ENCODE results near the gene TOMM20.
"Not testable (repeated sequence)": the region's sequence is repeated elsewhere in the genome, so short reads cannot be mapped to it uniquely, and the experiment has no call there.

Gene TOMM20

GRCh38 chr1:235095938-235096562, 32.6 kb downstream of the TOMM20 start:
- no peaks in the 10 kb centered on the region for H3K79me2 ChIP-seq (ENCODE audit: control insufficient read depth, low read length)
- peaks cover 7% of the 10 kb centered on the region for H3K27me3 ChIP-seq (ENCODE audit: control insufficient read depth, low read length)
- H3K27ac ChIP-seq (ENCODE audit: low read depth, low read length): no peak overlapping the region
- H3K4me3 ChIP-seq (ENCODE audit: low read length): no peak overlapping the region
- H3K4me2 ChIP-seq (ENCODE audit: low read length): no peak overlapping the region
- H3K9me3 ChIP-seq (ENCODE audit: control insufficient read depth, insufficient read depth, low read length): no peaks in the 10 kb centered on the region
- TF ChIP-seq CTCF (IDR thresholded peaks at IDR 0.05; ENCODE audit: low read depth, low read length, poor library complexity, severe bottlenecking): no peak
- TF ChIP-seq EZH2phosphoT487 (IDR thresholded peaks at IDR 0.05; ENCODE audit: borderline replicate concordance, low read length): no peak
- no peaks in the 10 kb centered on the region for H3F3A ChIP-seq (ENCODE audit: control insufficient read depth, insufficient read depth)
- H4K20me1 ChIP-seq (ENCODE audit: control insufficient read depth, insufficient read depth, low read depth, low read length): no peaks in the 10 kb centered on the region
- no peaks in the 10 kb centered on the region for H3K9me2 ChIP-seq (replicated peaks; ENCODE audit: control insufficient read depth, low read length)
- no peaks in the 10 kb centered on the region for H3K36me3 ChIP-seq (ENCODE audit: control insufficient read depth, low read length)
- H3K4me1 ChIP-seq (ENCODE audit: control insufficient read depth, low read length): peaks cover 20% of the 10 kb centered on the region

DNA sequence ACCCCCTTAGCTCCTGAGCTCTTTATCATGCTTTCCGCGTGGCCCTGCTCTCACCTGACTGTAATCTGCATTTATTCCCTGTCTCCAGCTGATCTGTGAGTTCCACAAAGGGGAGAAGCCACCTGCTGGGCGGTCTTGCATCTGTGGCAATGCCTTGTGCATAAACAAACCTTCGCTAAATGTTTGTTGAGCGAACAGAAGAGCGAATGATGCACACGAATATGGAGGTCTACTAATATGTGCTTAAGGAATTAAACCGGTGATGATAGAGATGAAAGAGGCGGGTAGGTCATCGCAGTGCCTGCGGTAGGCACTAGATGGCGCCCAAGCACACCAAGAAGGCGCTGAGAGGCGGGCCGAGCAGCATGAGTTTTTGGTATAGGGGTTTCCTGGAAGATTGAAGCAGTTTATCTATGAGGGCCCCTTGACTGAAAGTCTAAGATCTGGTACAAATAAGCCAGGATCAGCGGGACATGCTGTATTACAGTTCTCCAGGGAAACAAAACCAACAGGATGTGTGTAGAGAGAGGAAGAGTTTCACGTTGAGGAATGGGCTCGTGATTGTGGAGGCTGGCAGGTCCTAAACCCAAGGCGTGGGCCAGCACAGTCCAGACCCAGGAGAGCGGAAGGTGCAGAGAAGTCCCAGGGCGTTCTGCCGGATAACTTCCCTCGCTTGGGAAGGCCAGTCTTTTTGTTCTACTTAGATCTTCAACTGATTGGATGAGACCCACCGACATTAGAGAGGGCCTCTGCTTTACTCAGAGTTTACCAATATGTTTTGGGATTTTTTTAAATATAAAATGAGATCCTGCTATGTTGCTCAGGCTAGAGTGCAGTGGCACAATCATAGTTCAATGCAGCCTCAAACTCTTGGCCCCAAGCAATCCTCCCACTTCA, 34.7 kb downstream of the TOMM20 start:
- H3K36me3 ChIP-seq (ENCODE audit: control insufficient read depth, low read length): no peaks in the 10 kb centered on the region
- no peaks in the 10 kb centered on the region for H3K79me2 ChIP-seq (ENCODE audit: control insufficient read depth, low read length)
- H3K4me1 ChIP-seq (ENCODE audit: control insufficient read depth, low read length): 0 out of 2 replicates have a peak, but pooled peaks cover 3% of the 10 kb centered on the region
- no peak overlapping the region for H3K27ac ChIP-seq (ENCODE audit: low read depth, low read length)
- no peaks in the 10 kb centered on the region for H4K20me1 ChIP-seq (ENCODE audit: control insufficient read depth, insufficient read depth, low read depth, low read length)
- H3K4me3 ChIP-seq (ENCODE audit: low read length): no peak overlapping the region
- peaks cover 7% of the 10 kb centered on the region for H3K27me3 ChIP-seq (ENCODE audit: control insufficient read depth, low read length)
- H3K9me2 ChIP-seq (replicated peaks; ENCODE audit: control insufficient read depth, low read length): no peaks in the 10 kb centered on the region
- TF ChIP-seq CTCF (IDR thresholded peaks at IDR 0.05; ENCODE audit: low read depth, low read length, poor library complexity, severe bottlenecking): peak; percentile 94
- TF ChIP-seq EZH2phosphoT487 (IDR thresholded peaks at IDR 0.05; ENCODE audit: borderline replicate concordance, low read length): no peak
- H3K9me3 ChIP-seq (ENCODE audit: control insufficient read depth, insufficient read depth, low read length): no peaks in the 10 kb centered on the region
- no peaks in the 10 kb centered on the region for H3F3A ChIP-seq (ENCODE audit: control insufficient read depth, insufficient read depth)
- H3K4me2 ChIP-seq (ENCODE audit: low read length): no peak overlapping the region

DNA sequence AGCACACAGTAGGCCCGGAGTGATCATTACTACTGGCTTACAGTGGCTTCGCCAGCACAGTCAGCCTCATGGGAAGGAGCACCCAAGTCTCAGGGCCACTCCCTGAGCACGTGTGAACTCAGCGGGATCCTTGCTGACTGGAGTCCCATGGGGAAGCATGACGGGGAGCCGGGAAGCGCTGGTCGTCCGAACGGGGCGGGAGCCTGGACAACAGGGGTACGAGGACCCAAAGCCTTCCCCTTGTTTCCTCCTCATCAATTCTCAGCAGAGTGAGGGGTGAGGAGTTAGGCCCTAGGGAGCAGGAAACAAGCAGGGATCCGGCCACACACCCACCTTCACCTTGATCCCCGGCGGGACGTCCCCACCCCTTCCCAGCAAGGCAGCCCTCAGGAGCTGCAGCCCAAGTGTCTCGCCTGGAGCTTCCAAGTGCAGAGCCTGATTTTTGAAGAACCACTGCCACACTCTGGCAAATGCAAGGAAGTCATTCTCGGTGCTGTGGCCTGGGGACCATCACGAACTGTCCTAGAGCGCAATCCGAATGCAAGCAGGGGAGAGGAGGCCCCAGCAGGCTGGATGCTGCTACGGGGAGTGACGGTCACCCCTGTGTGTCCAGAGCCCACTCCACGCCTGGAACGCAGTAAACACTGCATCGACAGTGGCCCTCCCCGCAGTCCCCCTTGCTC, 35.5 kb downstream of the TOMM20 start:
- no peaks in the 10 kb centered on the region for H4K20me1 ChIP-seq (ENCODE audit: control insufficient read depth, insufficient read depth, low read depth, low read length)

GRCh38 chr1:235092415-235092814, 36.2 kb downstream of the TOMM20 start:
- H3K9me3 ChIP-seq (ENCODE audit: control insufficient read depth, insufficient read depth, low read length); H3K4me1 ChIP-seq (ENCODE audit: control insufficient read depth, low read length): not testable (repeated sequence)

More for the DNA sequence above, 35.5 kb downstream of the TOMM20 start:
- Histone ChIP-seq H3K9me3 (ENCODE audit: control insufficient read depth, insufficient read depth, low read length) (no peaks in the 10 kb centered on the region), H3K4me1 (ENCODE audit: control insufficient read depth, low read length) (0 out of 2 replicates have a peak, but pooled peaks cover 3% of the 10 kb centered on the region), H3K36me3 (ENCODE audit: control insufficient read depth, low read length) (no peaks in the 10 kb centered on the region), H3K27ac (ENCODE audit: low read depth, low read length) (no peak overlapping the region), H3F3A (ENCODE audit: control insufficient read depth, insufficient read depth) (no peaks in the 10 kb centered on the region), H3K79me2 (ENCODE audit: control insufficient read depth, low read length) (no peaks in the 10 kb centered on the region), H3K4me2 (ENCODE audit: low read length) (no peak overlapping the region), H3K4me3 (ENCODE audit: low read length) (no peak overlapping the region), H3K9me2 (replicated peaks; ENCODE audit: control insufficient read depth, low read length) (no peaks in the 10 kb centered on the region), H3K27me3 (ENCODE audit: control insufficient read depth, low read length) (peaks cover 7% of the 10 kb centered on the region)
- no peak for TF ChIP-seq EZH2phosphoT487 (IDR thresholded peaks at IDR 0.05; ENCODE audit: borderline replicate concordance, low read length)

DNA sequence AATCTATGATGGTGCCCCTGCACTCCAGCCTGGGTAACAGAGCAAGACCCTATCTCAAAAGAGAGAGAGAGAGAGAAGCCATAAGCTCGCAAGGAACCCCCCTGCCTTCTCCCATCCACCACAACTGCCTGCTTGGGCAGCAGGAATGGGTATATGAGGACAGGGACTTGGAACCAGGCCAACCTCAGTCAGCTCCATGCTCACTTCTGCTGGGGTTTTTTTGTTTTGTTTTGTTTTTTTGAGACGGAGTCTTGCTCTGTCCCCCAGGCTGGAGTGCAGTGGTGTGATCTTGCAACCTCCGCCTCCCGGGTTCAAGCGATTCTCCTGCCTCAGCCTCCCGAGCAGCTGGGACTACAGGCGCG, 36.6 kb downstream of the TOMM20 start:
- H3K36me3 ChIP-seq (ENCODE audit: control insufficient read depth, low read length); H3K4me3 ChIP-seq (ENCODE audit: low read length); H3K4me2 ChIP-seq (ENCODE audit: low read length); H3K27ac ChIP-seq (ENCODE audit: low read depth, low read length); H3K4me1 ChIP-seq (ENCODE audit: control insufficient read depth, low read length); H3K79me2 ChIP-seq (ENCODE audit: control insufficient read depth, low read length); H3K27me3 ChIP-seq (ENCODE audit: control insufficient read depth, low read length); H4K20me1 ChIP-seq (ENCODE audit: control insufficient read depth, insufficient read depth, low read depth, low read length); H3K9me2 ChIP-seq (replicated peaks; ENCODE audit: control insufficient read depth, low read length); H3F3A ChIP-seq (ENCODE audit: control insufficient read depth, insufficient read depth); H3K9me3 ChIP-seq (ENCODE audit: control insufficient read depth, insufficient read depth, low read length): not testable (repeated sequence)

More at GRCh38 chr1:235092415-235092814, 36.2 kb downstream of the TOMM20 start:
- not testable (repeated sequence) for H3K4me2 ChIP-seq (ENCODE audit: low read length); H3K27me3 ChIP-seq (ENCODE audit: control insufficient read depth, low read length); H3K4me3 ChIP-seq (ENCODE audit: low read length); H3K36me3 ChIP-seq (ENCODE audit: control insufficient read depth, low read length); H3F3A ChIP-seq (ENCODE audit: control insufficient read depth, insufficient read depth); H3K9me2 ChIP-seq (replicated peaks; ENCODE audit: control insufficient read depth, low read length); H3K79me2 ChIP-seq (ENCODE audit: control insufficient read depth, low read length); H4K20me1 ChIP-seq (ENCODE audit: control insufficient read depth, insufficient read depth, low read depth, low read length); H3K27ac ChIP-seq (ENCODE audit: low read depth, low read length)

All from DOHH2 (cell line).